SU-DHL-6 (cell line): ENCODE data around the gene DLST.

Source experiments
- H2AFZ ChIP-seq: fragments of 200-600 bp; sonication (generic); 2 replicates; pipeline ENCODE4 v1.6.1; 2014; ENCODE audit warnings: low read depth, mild to moderate bottlenecking, moderate library complexity, mixed read lengths, antibody characterized with exemption, low read length; ENCODE audit not compliant: severe bottlenecking
- H3F3A ChIP-seq: fragments of 200-600 bp; shearing (Covaris generic); 2 replicates; pipeline ENCODE4 v1.6.0; 2016; ENCODE audit warnings: antibody characterized with exemption, mild to moderate bottlenecking; ENCODE audit not compliant: insufficient read depth
- H3K27ac ChIP-seq: fragments of 200-600 bp; sonication (generic); 2 replicates; pipeline ENCODE4 v1.5.1; 2016; ENCODE audit warnings: low read depth, mild to moderate bottlenecking, low read length, moderate library complexity, mixed read lengths
- H3K27me3 ChIP-seq: fragments of 200-600 bp; sonication (generic), shearing (Covaris generic); 2 replicates; pipeline ENCODE4 v1.6.0; 2014; ENCODE audit warnings: mild to moderate bottlenecking, low read length
- H3K36me3 ChIP-seq: fragments of 200-600 bp; sonication (generic); 2 replicates; pipeline ENCODE4 v1.6.1; 2014; ENCODE audit warnings: mild to moderate bottlenecking, low read length, mixed read lengths
- H3K4me2 ChIP-seq: fragments of 300-600, 200-600 bp; shearing (Covaris generic), sonication (generic); 2 replicates; pipeline ENCODE4 v1.6.0; 2014; ENCODE audit warnings: low read length, low read depth, mild to moderate bottlenecking; ENCODE audit not compliant: poor library complexity, severe bottlenecking
- H3K4me3 ChIP-seq: fragments of 200-600 bp; sonication (generic); 2 replicates; pipeline ENCODE4 v1.5.1; 2014; ENCODE audit warnings: antibody characterized with exemption, low read length, mild to moderate bottlenecking, mixed read lengths; ENCODE audit not compliant: insufficient read depth, poor library complexity, severe bottlenecking
- H3K79me2 ChIP-seq: fragments of 200-600 bp; sonication (generic); 2 replicates; pipeline ENCODE4 v1.6.1; 2014; ENCODE audit warnings: mild to moderate bottlenecking, low read length, moderate library complexity; ENCODE audit not compliant: insufficient read depth
- H3K9ac ChIP-seq: fragments of 200-600 bp; sonication (generic); 2 replicates; pipeline ENCODE4 v1.7.0; 2014; ENCODE audit warnings: mild to moderate bottlenecking, low read length
- H3K9me2 ChIP-seq: fragments of 200-600 bp; sonication (generic); replicated peaks from 2 replicates; pipeline ENCODE4 v1.6.1; 2014; ENCODE audit warnings: low read length; ENCODE audit not compliant: insufficient read depth
- H3K9me3 ChIP-seq: fragments of 200-600 bp; sonication (generic); 2 replicates; pipeline ENCODE4 v1.6.1; 2014; ENCODE audit warnings: low read length, mixed read lengths; ENCODE audit not compliant: insufficient read depth
- H4K20me1 ChIP-seq: fragments of 200-600 bp; sonication (generic); 2 replicates; pipeline ENCODE4 v1.6.1; 2014; ENCODE audit warnings: low read depth, mild to moderate bottlenecking, antibody characterized with exemption, low read length, moderate library complexity, mixed read lengths
- CTCF ChIP-seq: fragments of 200-600 bp; sonication (generic); IDR thresholded peaks from one replicate; pipeline ENCODE4 v1.5.1; 2017; ENCODE audit warnings: antibody characterized with exemption, mild to moderate bottlenecking, low read length, moderate library complexity; ENCODE audit not compliant: insufficient read depth, poor library complexity, severe bottlenecking
- EZH2phosphoT487 ChIP-seq: fragments of 200-600 bp; sonication (generic), shearing (Covaris generic); conservative IDR thresholded peaks from 2 replicates; pipeline ENCODE4 v1.6.1; 2018; ENCODE audit warnings: mild to moderate bottlenecking, antibody characterized with exemption, low read length, moderate library complexity, mixed read lengths

Gene DLST

GRCh38 chr14:74948228-74949175 lies 66.8 kb downstream of the DLST start:
- Histone ChIP-seq H3K79me2 (no peaks in the 10 kb centered on the region), H3K4me3 (no peak overlapping the region), H3K9me3 (no peaks in the 10 kb centered on the region), H3F3A (0 out of 2 replicates have a peak, but pooled peaks cover under 1% of the 10 kb centered on the region), H3K9ac (no peak overlapping the region), H3K27me3 (no peaks in the 10 kb centered on the region), H3K36me3 (no peaks in the 10 kb centered on the region), H3K27ac (no peak overlapping the region), H3K4me2 (no peak overlapping the region), H2AFZ (no peak overlapping the region), H3K9me2 (no peaks in the 10 kb centered on the region), H4K20me1 (no peaks in the 10 kb centered on the region)
- no peak for TF ChIP-seq CTCF
- no peak for TF ChIP-seq EZH2phosphoT487

- no peaks in the 10 kb centered on the region for H3K27me3 ChIP-seq
- H3K4me3 ChIP-seq, result no peak overlapping the region
- H3K27ac ChIP-seq, result no peak overlapping the region
- no peak overlapping the region for H2AFZ ChIP-seq
- no peak overlapping the region for H3K9ac ChIP-seq
- H3F3A ChIP-seq, result no peaks in the 10 kb centered on the region
- no peaks in the 10 kb centered on the region for H3K9me3 ChIP-seq
- H3K9me2 ChIP-seq, result no peaks in the 10 kb centered on the region
- TF ChIP-seq CTCF, result no peak
- no peak for TF ChIP-seq EZH2phosphoT487
- H3K36me3 ChIP-seq, result no peaks in the 10 kb centered on the region
- H3K4me2 ChIP-seq, result no peak overlapping the region
- H3K79me2 ChIP-seq, result no peaks in the 10 kb centered on the region
- no peaks in the 10 kb centered on the region for H4K20me1 ChIP-seq
Measured at GRCh38 chr14:74949191-74949601, 67.5 kb downstream of the DLST start.

- H3K9me2 ChIP-seq, result no peaks in the 10 kb centered on the region
- TF ChIP-seq CTCF (no peak), EZH2phosphoT487 (no peak)
- no peak overlapping the region for H3K27ac ChIP-seq
- no peak overlapping the region for H3K4me3 ChIP-seq
- H3K27me3 ChIP-seq, result no peaks in the 10 kb centered on the region
- H3F3A ChIP-seq, result no peaks in the 10 kb centered on the region
- H3K36me3 ChIP-seq, result no peaks in the 10 kb centered on the region
- H2AFZ ChIP-seq, result no peak overlapping the region
- H3K9ac ChIP-seq, result no peak overlapping the region
- H3K4me2 ChIP-seq, result no peak overlapping the region
- no peaks in the 10 kb centered on the region for H3K9me3 ChIP-seq
- H4K20me1 ChIP-seq, result no peaks in the 10 kb centered on the region
- H3K79me2 ChIP-seq, result no peaks in the 10 kb centered on the region
Measured at GRCh38 chr14:74949859-74950573, 68.3 kb downstream of the DLST start.
